ENCODE measurements around the gene SNX8.
A peak's percentile ranks its signal among the peaks of the same experiment; 100 is the strongest.

The SNX8 gene

DNA sequence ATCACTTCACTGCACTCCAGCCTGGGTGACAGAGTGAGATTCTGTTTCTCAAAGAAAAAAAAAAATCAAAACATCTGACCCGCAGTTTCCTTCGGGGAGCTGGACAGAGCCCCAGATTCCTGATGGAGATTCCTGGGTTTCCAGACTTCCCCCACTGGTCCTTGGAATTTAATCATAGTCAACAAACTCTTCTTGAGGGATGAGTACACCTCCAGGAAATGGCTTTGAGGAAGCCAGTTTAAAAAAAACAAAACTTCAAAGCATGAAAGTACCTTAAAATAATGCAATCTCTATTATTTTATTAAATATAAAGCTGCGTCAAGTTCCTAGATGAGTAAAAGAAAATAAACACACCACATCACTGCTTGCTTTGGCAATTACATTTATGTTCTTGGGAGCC is 80.3 kb downstream of the SNX8 start:
- TF ChIP-seq, protein P1, sequence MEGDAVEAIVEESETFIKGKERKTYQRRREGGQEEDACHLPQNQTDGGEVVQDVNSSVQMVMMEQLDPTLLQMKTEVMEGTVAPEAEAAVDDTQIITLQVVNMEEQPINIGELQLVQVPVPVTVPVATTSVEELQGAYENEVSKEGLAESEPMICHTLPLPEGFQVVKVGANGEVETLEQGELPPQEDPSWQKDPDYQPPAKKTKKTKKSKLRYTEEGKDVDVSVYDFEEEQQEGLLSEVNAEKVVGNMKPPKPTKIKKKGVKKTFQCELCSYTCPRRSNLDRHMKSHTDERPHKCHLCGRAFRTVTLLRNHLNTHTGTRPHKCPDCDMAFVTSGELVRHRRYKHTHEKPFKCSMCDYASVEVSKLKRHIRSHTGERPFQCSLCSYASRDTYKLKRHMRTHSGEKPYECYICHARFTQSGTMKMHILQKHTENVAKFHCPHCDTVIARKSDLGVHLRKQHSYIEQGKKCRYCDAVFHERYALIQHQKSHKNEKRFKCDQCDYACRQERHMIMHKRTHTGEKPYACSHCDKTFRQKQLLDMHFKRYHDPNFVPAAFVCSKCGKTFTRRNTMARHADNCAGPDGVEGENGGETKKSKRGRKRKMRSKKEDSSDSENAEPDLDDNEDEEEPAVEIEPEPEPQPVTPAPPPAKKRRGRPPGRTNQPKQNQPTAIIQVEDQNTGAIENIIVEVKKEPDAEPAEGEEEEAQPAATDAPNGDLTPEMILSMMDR (IDR thresholded peaks at IDR 0.05; ENCODE audit: insufficient read depth, low read length, poor library complexity, severe bottlenecking) = no peak
- Histone ChIP-seq H3K4me3 (replicated peaks; ENCODE audit: low read depth, low read length) (no peak overlapping the region), H3K36me3 (ENCODE audit: control insufficient read depth, insufficient read depth, low read length) (peaks cover 21% of the 10 kb centered on the region), H3K27me3 (replicated peaks; ENCODE audit: control insufficient read depth, insufficient read depth, low read length) (no peaks in the 10 kb centered on the region)
- no peak for DNase-seq (ENCODE audit: extremely low read depth, insufficient read length)

DNA sequence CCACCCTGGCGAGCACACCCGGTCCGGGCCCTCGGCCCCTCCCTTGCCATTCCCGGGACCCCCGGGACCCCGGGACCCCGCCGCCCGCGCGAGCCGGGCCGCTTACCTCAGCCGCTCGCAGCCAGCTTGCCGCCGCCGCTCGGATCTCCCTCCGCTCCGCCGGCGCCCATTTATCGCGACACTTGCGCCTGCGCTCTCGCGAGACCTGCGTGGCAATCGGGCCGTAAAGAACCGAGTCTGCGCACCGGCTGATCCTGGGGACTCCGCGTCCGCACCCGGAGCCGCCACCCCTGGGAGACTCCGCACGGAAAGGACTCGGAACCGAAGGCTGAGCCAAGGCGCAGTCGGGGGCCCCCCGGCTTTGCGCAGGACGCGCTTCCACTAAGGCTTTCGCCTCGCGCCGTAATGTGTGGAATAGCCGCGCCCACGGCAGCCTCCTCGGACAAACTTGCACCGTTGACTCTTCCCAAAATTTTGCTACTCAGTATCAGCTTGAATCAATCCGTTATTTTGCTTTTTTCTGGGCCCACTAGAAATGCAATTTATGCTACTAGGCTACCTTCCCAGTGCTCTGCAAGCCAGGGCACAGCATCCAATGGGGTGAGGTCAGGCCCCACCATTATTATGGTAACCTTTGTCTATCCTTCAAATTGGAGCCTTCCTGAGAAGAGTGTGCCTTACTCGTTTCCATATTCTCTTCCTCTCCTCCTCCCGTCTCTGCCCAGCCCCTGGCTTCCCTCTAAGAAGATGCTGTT is 81.3 kb downstream of the SNX8 start, which contains the start of gene MAD1L1:
Gene MAD1L1, minus strand, starts transcription at position 180 of the 755 bp plus-strand sequence. CDS start 2,812 bp downstream, outside the sequence.
- TF ChIP-seq, protein P1 (IDR thresholded peaks at IDR 0.05; ENCODE audit: insufficient read depth, low read length, poor library complexity, severe bottlenecking) = no peak
- Histone ChIP-seq H3K36me3 (ENCODE audit: control insufficient read depth, insufficient read depth, low read length) (peaks cover 21% of the 10 kb centered on the region), H3K27me3 (replicated peaks; ENCODE audit: control insufficient read depth, insufficient read depth, low read length) (no peaks in the 10 kb centered on the region), H3K4me3 (replicated peaks; ENCODE audit: low read depth, low read length) (peak within 1 kb of the TSS; percentile 85)
- peak; percentile 90 for DNase-seq (ENCODE audit: extremely low read depth, insufficient read length)

DNA sequence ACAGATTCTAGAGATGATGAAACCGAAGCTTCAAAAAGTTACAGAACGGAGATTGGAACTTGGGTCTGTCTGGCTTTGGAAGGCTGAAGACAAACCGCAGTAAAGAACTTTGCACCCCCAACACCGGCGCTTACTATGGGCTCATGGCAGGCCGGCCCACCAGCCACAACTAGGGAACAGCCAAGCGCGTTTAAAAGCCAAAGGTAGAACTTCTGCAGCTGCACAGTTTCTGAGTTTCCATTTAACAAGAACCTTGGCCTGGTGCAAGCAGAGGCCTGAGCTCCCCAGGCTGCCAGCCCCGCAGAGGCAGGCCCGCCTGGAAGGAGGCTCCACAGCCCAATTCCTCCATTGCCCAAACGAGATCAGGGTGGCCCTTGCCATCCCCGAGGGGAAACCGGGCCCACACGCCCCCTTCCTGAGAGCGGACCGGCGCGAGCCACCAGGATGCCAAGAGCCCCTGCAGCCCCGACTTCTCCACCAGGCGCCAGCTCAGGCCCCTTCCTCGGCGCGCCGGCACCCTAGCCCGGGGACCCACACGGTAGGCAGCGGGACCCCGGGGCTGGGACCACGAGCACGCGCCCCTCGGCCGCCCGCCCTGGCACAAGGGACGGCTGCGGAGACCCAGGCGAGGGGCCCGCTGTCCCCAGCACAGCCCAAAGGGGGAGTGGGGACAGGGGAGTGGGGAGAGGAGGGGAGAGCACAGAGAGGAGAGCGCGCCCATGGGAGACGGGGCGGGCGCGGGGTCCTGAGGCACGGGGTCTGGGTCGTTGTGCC is 82.1 kb downstream of the SNX8 start:
- DNase-seq (ENCODE audit: extremely low read depth, insufficient read length) = peak; percentile 52
- Histone ChIP-seq H3K4me3 (replicated peaks; ENCODE audit: low read depth, low read length) (peak overlapping the region; percentile 85), H3K36me3 (ENCODE audit: control insufficient read depth, insufficient read depth, low read length) (peaks cover 25% of the 10 kb centered on the region), H3K27me3 (replicated peaks; ENCODE audit: control insufficient read depth, insufficient read depth, low read length) (no peaks in the 10 kb centered on the region)
- TF ChIP-seq, protein P1 (IDR thresholded peaks at IDR 0.05; ENCODE audit: insufficient read depth, low read length, poor library complexity, severe bottlenecking) = no peak

DNA sequence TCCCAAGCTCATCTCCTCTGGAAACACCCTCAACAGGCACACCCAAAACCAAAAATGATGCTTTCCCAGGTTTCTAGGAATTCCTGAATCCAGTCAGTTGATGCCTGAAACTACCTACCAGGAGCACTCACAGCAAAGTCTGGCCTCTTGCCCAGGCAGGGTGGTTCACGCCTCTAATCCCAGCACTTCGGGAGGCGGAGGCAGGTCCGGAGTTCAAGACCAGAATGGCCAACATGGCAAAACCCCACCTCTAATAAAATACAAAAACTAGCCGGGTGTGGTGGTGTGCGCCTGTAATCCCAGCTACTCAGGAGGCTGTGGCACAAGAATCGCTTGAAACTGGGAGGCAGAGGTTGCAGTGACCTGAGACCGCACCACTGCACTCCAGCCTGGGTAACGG is 83.4 kb downstream of the SNX8 start:
- no peak overlapping the region for H3K4me3 ChIP-seq (replicated peaks; ENCODE audit: low read depth, low read length)
- H3K27me3 ChIP-seq (replicated peaks; ENCODE audit: control insufficient read depth, insufficient read depth, low read length) = no peaks in the 10 kb centered on the region
- no peak for DNase-seq (ENCODE audit: extremely low read depth, insufficient read length)
- TF ChIP-seq, protein P1 (IDR thresholded peaks at IDR 0.05; ENCODE audit: insufficient read depth, low read length, poor library complexity, severe bottlenecking) = no peak
- peaks cover 24% of the 10 kb centered on the region for H3K36me3 ChIP-seq (ENCODE audit: control insufficient read depth, insufficient read depth, low read length)

DNA sequence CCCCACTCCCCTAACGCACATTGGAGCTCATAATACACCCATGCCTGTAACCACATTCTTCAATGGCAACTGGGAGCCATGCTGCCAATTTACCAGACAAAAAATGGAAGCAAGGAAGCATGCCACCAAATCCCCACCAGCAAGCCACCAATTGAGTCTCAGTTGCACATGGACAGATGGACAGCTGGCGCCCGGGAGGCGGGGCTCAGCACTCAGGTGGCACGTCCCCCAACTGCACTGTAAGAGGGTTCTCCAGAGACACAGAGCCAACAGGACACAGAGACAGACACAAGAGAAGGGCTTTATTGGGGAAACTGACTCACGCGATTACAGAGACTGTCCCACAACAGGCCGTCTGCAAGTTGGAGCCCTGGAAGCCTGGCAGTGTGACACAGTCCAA is 84.0 kb downstream of the SNX8 start:
- H3K27me3 ChIP-seq (replicated peaks; ENCODE audit: control insufficient read depth, insufficient read depth, low read length) = no peaks in the 10 kb centered on the region
- TF ChIP-seq, protein P1 (IDR thresholded peaks at IDR 0.05; ENCODE audit: insufficient read depth, low read length, poor library complexity, severe bottlenecking) = no peak
- H3K4me3 ChIP-seq (replicated peaks; ENCODE audit: low read depth, low read length) = no peak overlapping the region
- no peak for DNase-seq (ENCODE audit: extremely low read depth, insufficient read length)
- peaks cover 28% of the 10 kb centered on the region for H3K36me3 ChIP-seq (ENCODE audit: control insufficient read depth, insufficient read depth, low read length)

All from GM06990 (cell line).